Endodermal cell (in vitro differentiated cells): ENCODE results near the gene TIMP2. TPM values are rescaled to one million over a fixed set of nuclear protein-coding genes. Genes with fewer than 3 reads are reported as not detected.

ENCODE experiments used
- DNase-seq: peaks from one replicate; pipeline ENCODE4 v3.0.0-alpha.2; 2017
- H3K27ac ChIP-seq: 2 replicates; pipeline ENCODE4 v1.5.1; 2013; ENCODE audit warnings: mild to moderate bottlenecking, low read depth, low read length, moderate library complexity
- H3K27me3 ChIP-seq: 2 replicates; pipeline ENCODE4 v1.6.1; 2013; ENCODE audit warnings: mild to moderate bottlenecking, low read length, moderate library complexity; ENCODE audit not compliant: insufficient read depth, control insufficient read depth, poor library complexity, severe bottlenecking
- H3K36me3 ChIP-seq: 2 replicates; pipeline ENCODE4 v1.7.0; 2013; ENCODE audit warnings: mild to moderate bottlenecking, low read length, moderate library complexity; ENCODE audit not compliant: control insufficient read depth, insufficient read depth
- H3K4me1 ChIP-seq: one replicate; pipeline ENCODE4 v1.7.0; 2013; ENCODE audit warnings: low read length; ENCODE audit not compliant: control insufficient read depth, insufficient read depth
- H3K4me3 ChIP-seq: 2 replicates; pipeline ENCODE4 v1.5.1; 2013; ENCODE audit warnings: mild to moderate bottlenecking, low read length, moderate library complexity
- H3K9ac ChIP-seq: 2 replicates; pipeline ENCODE4 v1.6.1; 2013; ENCODE audit warnings: mild to moderate bottlenecking, low read length, moderate library complexity; ENCODE audit not compliant: poor library complexity, severe bottlenecking; ENCODE audit errors: extremely low read depth
- H3K9me3 ChIP-seq: 2 replicates; pipeline ENCODE4 v1.6.1; 2013; ENCODE audit warnings: mild to moderate bottlenecking, low read length, moderate library complexity; ENCODE audit not compliant: control insufficient read depth
- H3K27ac Mint-ChIP-seq: 2 replicates; pipeline ENCODE4 v1.8.0; 2020; ENCODE audit warnings: mixed read lengths
- H3K27me3 Mint-ChIP-seq: 2 replicates; pipeline ENCODE4 v1.8.0; 2021; ENCODE audit warnings: mild to moderate bottlenecking, mixed read lengths; ENCODE audit not compliant: insufficient read depth
- H3K36me3 Mint-ChIP-seq: 2 replicates; pipeline ENCODE4 v1.8.0; 2020; ENCODE audit warnings: low read depth, mixed read lengths
- H3K4me1 Mint-ChIP-seq: 2 replicates; pipeline ENCODE4 v1.8.0; 2020; ENCODE audit warnings: mixed read lengths
- H3K4me3 Mint-ChIP-seq: 2 replicates; pipeline ENCODE4 v1.8.0; 2020; ENCODE audit warnings: mild to moderate bottlenecking, moderate library complexity, mixed read lengths
- H3K9me3 Mint-ChIP-seq: 2 replicates; pipeline ENCODE4 v1.8.0; 2020; ENCODE audit warnings: mild to moderate bottlenecking, mixed read lengths
- WGBS, 2 experiments: methylation state at CpG; one replicate each; pipeline versions ENCODE4 v1.1.5 to v1.1.7; 2013; ENCODE audit warnings: missing lambda C conversion rate in 2 of 2, mixed read lengths in 1 of 2; ENCODE audit not compliant: insufficient coverage in 1 of 2, insufficient read length in 1 of 2; 5-methylcytosine and 5-hydroxymethylcytosine counted together
- total RNA-seq, 2 donors: library from RNA; stranded (reverse); fragmentation: NEBNext Ultra II Directional in 1 of 2; extraction: Animal tissue kit (Norgen Biotek cat#: 25700) in 1 of 2; gene quantifications; 2 replicates in 1 of 2; 3 replicates in 1 of 2; pipeline ENCODE4 v1.2.1, GENCODE V29; 2021
- TF ChIP-seq, protein P1 (sequence below): fragments of 200-600 bp; sonication (generic); conservative IDR thresholded peaks from 2 replicates; pipeline ENCODE4 v1.5.0; 2021; ENCODE audit warnings: antibody characterized with exemption, mild to moderate bottlenecking

Gene TIMP2
- total RNA-seq, 2 donors from 2014 or later = 36.9 to 42.7 TPM

DNA sequence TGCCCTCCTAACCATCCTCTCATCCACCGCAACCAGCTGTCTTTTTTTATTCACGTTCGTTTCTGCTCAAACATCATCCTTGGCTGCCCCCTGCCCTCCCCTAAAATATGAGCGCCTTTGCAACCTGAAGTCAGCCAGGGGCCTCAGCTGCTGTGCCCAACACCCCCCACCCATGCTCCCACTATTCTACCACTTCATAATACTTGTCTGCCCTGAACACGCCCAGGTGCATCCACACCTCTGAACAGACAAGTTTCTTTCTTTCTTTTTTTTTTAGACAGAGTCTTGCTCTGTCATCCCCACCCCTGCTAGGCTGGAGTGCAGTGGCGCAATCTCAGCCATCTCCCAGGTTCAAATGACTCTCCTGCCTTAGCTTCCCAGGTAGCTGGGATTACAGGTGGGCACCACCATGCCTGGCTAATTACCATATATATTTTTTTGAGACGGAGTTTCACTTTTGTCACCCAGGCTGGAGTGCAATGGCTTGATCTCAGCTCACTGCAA is 49.0 kb downstream of the TIMP2 start:
- no peak for DNase-seq
- H3K4me3 Mint-ChIP-seq = no peak overlapping the region
- Histone ChIP-seq H3K9ac (no peak overlapping the region), H3K4me3 (no peak overlapping the region), H3K36me3 (peaks cover 9% of the 10 kb centered on the region), H3K27me3 (no peaks in the 10 kb centered on the region), H3K9me3 (no peaks in the 10 kb centered on the region), H3K27ac (no peak overlapping the region), H3K4me1 (no peaks in the 10 kb centered on the region)
- 90 to 91% methylated on average over 6 to 7 of the region's 7 CpGs for WGBS, 2 experiments
- H3K4me1 Mint-ChIP-seq = peaks cover 7% of the 10 kb centered on the region
- H3K27ac Mint-ChIP-seq = peak overlapping the region; percentile 48
- no peaks in the 10 kb centered on the region for H3K9me3 Mint-ChIP-seq
- peaks cover 18% of the 10 kb centered on the region for H3K36me3 Mint-ChIP-seq
- TF ChIP-seq, protein P1, sequence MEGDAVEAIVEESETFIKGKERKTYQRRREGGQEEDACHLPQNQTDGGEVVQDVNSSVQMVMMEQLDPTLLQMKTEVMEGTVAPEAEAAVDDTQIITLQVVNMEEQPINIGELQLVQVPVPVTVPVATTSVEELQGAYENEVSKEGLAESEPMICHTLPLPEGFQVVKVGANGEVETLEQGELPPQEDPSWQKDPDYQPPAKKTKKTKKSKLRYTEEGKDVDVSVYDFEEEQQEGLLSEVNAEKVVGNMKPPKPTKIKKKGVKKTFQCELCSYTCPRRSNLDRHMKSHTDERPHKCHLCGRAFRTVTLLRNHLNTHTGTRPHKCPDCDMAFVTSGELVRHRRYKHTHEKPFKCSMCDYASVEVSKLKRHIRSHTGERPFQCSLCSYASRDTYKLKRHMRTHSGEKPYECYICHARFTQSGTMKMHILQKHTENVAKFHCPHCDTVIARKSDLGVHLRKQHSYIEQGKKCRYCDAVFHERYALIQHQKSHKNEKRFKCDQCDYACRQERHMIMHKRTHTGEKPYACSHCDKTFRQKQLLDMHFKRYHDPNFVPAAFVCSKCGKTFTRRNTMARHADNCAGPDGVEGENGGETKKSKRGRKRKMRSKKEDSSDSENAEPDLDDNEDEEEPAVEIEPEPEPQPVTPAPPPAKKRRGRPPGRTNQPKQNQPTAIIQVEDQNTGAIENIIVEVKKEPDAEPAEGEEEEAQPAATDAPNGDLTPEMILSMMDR = no peak
- H3K27me3 Mint-ChIP-seq = no peaks in the 10 kb centered on the region

DNA sequence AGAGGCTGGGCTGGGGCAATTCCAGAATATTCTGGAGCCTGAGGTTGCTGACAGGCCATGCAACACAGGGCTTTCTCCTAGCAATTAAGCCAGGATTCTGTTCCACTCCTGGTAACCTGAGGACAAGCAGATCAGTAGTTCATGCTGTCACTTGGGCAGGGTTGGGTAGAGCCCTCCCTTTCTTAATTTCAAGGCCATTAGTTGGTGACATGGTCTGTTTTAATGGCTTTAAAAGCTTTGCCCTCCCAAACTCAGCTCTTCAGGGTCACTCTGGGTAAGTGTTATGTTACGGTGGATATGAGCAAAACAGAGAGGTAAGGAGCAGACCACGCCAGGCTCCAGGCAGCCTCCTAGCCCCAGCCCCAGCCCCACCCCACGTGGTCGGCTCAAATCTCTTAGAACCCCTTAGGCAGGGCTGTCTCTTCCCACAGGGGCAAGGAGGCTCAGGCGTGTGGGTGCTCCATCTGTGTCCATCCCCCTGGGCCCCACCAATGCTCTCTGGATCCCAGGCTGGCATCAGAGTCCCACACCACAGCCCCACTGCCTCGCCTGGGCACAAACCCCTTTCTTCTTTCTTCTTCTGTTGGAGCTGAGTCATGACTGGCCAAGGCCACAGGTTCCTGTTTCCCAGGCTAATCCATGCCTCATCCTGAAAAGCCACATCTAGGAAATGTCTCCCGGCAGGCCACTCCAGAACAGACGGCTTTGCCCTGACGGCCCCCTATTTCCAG is 49.7 kb downstream of the TIMP2 start:
- WGBS, 2 experiments = 89 to 94% methylated on average over 3 to 9 of the region's 9 CpGs
- DNase-seq = peak; percentile 53
- Histone ChIP-seq H3K9me3 (no peaks in the 10 kb centered on the region), H3K27me3 (no peaks in the 10 kb centered on the region), H3K9ac (no peak overlapping the region), H3K4me3 (no peak overlapping the region), H3K27ac (peak overlapping the region; percentile 38), H3K4me1 (no peaks in the 10 kb centered on the region), H3K36me3 (peaks cover 14% of the 10 kb centered on the region)
- Mint-ChIP-seq H3K27ac (peak overlapping the region; percentile 48), H3K9me3 (no peaks in the 10 kb centered on the region), H3K36me3 (peaks cover 23% of the 10 kb centered on the region), H3K4me3 (no peak overlapping the region), H3K27me3 (no peaks in the 10 kb centered on the region), H3K4me1 (peaks cover 7% of the 10 kb centered on the region)
- TF ChIP-seq, protein P1 = no peak

DNA sequence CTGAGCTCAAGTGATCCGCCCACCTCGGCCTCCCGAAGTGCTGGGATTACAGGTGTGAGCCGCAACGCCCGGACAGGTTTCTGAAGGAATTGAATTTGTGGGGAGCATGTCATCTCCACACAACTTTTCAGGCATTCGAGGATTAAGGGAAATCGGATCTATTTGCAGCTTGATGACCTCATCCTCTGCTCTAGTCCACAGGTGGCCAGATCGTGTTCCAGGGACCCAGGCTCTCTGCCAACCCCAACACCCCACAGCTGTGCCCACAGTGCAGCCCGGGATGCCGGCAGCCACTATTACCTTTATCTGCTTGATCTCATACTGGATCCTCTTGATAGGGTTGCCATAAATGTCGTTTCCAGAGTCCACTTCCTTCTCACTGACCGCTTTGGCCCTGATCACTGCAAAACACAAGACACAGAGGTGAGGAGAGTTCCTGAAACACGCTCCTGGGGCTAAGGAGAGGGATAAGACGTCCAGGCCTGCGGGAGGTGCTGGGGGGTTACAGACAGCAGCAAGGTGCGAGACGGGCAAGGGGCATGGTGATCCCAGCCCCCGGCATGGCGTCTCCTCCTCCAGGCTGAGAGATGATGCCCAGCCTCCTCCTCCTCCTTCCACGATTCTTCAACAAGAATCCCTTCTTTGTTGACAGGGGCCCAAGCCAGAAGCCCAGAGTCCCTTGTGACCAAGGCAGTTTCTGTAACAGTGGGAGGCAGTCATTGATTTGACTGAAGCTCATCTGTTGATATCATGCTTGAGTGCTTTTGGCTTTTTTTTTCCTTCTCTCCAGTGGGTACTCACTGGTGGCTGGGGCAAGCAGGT is 51.5 kb downstream of the TIMP2 start:
- Histone ChIP-seq H3K4me1 (no peaks in the 10 kb centered on the region), H3K36me3 (peaks cover 14% of the 10 kb centered on the region), H3K27me3 (no peaks in the 10 kb centered on the region), H3K27ac (no peak overlapping the region), H3K4me3 (no peak overlapping the region), H3K9ac (no peak overlapping the region), H3K9me3 (no peaks in the 10 kb centered on the region)
- Mint-ChIP-seq H3K4me3 (no peak overlapping the region), H3K9me3 (no peaks in the 10 kb centered on the region), H3K27ac (peak overlapping the region; percentile 36), H3K27me3 (no peaks in the 10 kb centered on the region), H3K36me3 (peaks cover 38% of the 10 kb centered on the region), H3K4me1 (peaks cover 6% of the 10 kb centered on the region)
- 91 to 92% methylated on average over 13 to 21 of the region's 21 CpGs for WGBS, 2 experiments
- TF ChIP-seq, protein P1 = no peak
- no peak for DNase-seq
